Measurements from ENCODE around the gene TM2D3. TPM values are rescaled to one million over a fixed set of nuclear protein-coding genes. Genes with fewer than 3 reads are reported as not detected.

TM2D3 gene
- total and polyA plus RNA-seq, 10 of the 15 experiments (the other 5 are each of a cell fraction or from before 2014, with no cell fraction given) = 28.3 to 84.5 (median 45.0) TPM

GRCh38 chr15:101611580-101612299 is 40.4 kb downstream of the TM2D3 start (continued):
- TF ChIP-seq ETV6 (conservative IDR thresholded peaks at IDR 0.05 in 1 of 2, IDR thresholded peaks at IDR 0.05 in 1 of 2; ENCODE audit: borderline replicate concordance in 1 of 2, low read depth in 1 of 2) (no peak), CBX3 (IDR thresholded peaks at IDR 0.05; ENCODE audit: borderline replicate concordance, low read depth) (no peak), NRF1 (conservative IDR thresholded peaks at IDR 0.05; ENCODE audit: low read depth, low read length) (no peak), MAX (IDR thresholded peaks at IDR 0.05; ENCODE audit: low read depth, low read length) (no peak)

DNA sequence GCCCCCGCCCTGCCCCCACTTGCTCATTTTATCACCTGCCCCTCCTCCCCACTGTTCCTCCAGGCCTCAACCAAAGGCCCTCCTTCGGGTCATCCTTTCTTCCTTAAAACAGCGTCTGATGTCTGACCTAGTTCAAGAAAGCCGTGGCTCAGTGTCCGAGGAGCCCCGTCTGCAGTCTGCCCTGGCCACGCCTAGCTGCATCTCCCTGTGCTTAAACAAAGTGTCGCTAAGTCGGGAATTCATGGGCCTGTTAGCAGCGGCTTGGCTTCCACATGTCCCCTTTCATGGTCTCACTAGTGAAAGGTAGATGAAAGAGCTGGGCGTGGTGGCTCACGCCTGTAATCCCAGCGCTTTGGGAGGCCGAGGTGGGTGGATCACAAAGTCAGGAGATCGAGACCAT is 41.2 kb downstream of the TM2D3 start:
- ChIA-PET SMC1A (ENCODE audit: uncharacterized antibody, unreplicated experiment) (no interaction called here), RAD21 (ENCODE audit: unreplicated experiment) (no interaction called here), CTCF (no interaction called here), POLR2A (no interaction called here)
- H3K4me2 ChIP-seq (ENCODE audit: control insufficient read depth, insufficient read depth) = no peak overlapping the region
- no TSS peak for BruUV-seq (replicated peaks)
- H2AFZ ChIP-seq (ENCODE audit: control insufficient read depth, low read depth, low read length) = no peak overlapping the region
- H3K79me2 ChIP-seq (ENCODE audit: control insufficient read depth, insufficient read depth, low read length) = no peaks in the 10 kb centered on the region
- WGBS (ENCODE audit: insufficient coverage, insufficient replicate concordance, low lambda C conversion rate, missing lambda C conversion rate) = 59% methylated on average over 15 of the region's 15 CpGs
- H3K9me3 ChIP-seq (replicated peaks; ENCODE audit: control insufficient read depth, insufficient read depth, low read length) = no peaks in the 10 kb centered on the region
- ATAC-seq (no peak), FAIRE-seq (no peak), DNase-seq (ENCODE audit: low read depth, low spot score) (no peak)
- intact Hi-C loops (cut with micrococcal nuclease; ENCODE audit: unreplicated experiment) (no loop called here), in situ Hi-C loops (cut with MboI) (no loop called here)
- H4K20me1 ChIP-seq (ENCODE audit: control insufficient read depth, insufficient read depth) = no peaks in the 10 kb centered on the region
- no peak overlapping the region for H3K4me3 ChIP-seq
- no peak overlapping the region for H3K9ac ChIP-seq (ENCODE audit: control insufficient read depth, insufficient read depth, low read length)
- no peaks in the 10 kb centered on the region for H3K4me1 ChIP-seq (ENCODE audit: control insufficient read depth, insufficient read depth, low read length)
- no peaks in the 10 kb centered on the region for H3K27me3 ChIP-seq (replicated peaks in 1 of 2; ENCODE audit: control insufficient read depth in 2 of 2, insufficient read depth in 2 of 2, low read length in 1 of 2)
- H3K27ac ChIP-seq (ENCODE audit: control insufficient read depth, insufficient read depth) = no peak overlapping the region
- no peaks in the 10 kb centered on the region for H3K36me3 ChIP-seq (ENCODE audit: control insufficient read depth in 2 of 2, insufficient read depth in 2 of 2, low read length in 1 of 2)
- no peak for TF ChIP-seq NR2C1 (IDR thresholded peaks at IDR 0.05)
- no peak for TF ChIP-seq RAD21 (IDR thresholded peaks at IDR 0.05; ENCODE audit: insufficient read depth, low read depth, low read length)
- no peak for TF ChIP-seq ZBTB33 (IDR thresholded peaks at IDR 0.05)
- TF ChIP-seq MXI1 (IDR thresholded peaks at IDR 0.05; ENCODE audit: low read depth, low read length) = no peak
- TF ChIP-seq NR2C2 (IDR thresholded peaks at IDR 0.05; ENCODE audit: borderline replicate concordance, control insufficient read depth, insufficient read length, low read depth) = no peak
- TF ChIP-seq, protein P1, sequence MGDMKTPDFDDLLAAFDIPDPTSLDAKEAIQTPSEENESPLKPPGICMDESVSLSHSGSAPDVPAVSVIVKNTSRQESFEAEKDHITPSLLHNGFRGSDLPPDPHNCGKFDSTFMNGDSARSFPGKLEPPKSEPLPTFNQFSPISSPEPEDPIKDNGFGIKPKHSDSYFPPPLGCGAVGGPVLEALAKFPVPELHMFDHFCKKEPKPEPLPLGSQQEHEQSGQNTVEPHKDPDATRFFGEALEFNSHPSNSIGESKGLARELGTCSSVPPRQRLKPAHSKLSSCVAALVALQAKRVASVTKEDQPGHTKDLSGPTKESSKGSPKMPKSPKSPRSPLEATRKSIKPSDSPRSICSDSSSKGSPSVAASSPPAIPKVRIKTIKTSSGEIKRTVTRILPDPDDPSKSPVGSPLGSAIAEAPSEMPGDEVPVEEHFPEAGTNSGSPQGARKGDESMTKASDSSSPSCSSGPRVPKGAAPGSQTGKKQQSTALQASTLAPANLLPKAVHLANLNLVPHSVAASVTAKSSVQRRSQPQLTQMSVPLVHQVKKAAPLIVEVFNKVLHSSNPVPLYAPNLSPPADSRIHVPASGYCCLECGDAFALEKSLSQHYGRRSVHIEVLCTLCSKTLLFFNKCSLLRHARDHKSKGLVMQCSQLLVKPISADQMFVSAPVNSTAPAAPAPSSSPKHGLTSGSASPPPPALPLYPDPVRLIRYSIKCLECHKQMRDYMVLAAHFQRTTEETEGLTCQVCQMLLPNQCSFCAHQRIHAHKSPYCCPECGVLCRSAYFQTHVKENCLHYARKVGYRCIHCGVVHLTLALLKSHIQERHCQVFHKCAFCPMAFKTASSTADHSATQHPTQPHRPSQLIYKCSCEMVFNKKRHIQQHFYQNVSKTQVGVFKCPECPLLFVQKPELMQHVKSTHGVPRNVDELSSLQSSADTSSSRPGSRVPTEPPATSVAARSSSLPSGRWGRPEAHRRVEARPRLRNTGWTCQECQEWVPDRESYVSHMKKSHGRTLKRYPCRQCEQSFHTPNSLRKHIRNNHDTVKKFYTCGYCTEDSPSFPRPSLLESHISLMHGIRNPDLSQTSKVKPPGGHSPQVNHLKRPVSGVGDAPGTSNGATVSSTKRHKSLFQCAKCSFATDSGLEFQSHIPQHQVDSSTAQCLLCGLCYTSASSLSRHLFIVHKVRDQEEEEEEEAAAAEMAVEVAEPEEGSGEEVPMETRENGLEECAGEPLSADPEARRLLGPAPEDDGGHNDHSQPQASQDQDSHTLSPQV (IDR thresholded peaks at IDR 0.05) = no peak
- TF ChIP-seq PAX8 (IDR thresholded peaks at IDR 0.05) = no peak
- TF ChIP-seq SIN3A (IDR thresholded peaks at IDR 0.05; ENCODE audit: low read depth, low read length) = no peak
- no peak for TF ChIP-seq POU2F2 (IDR thresholded peaks at IDR 0.05; ENCODE audit: borderline replicate concordance, low read depth, low read length)
- TF ChIP-seq YY1 (IDR thresholded peaks at IDR 0.05; ENCODE audit: low read depth, low read length) = no peak
- TF ChIP-seq SRF (IDR thresholded peaks at IDR 0.05; ENCODE audit: low read depth in 2 of 2, low read length in 2 of 2) = no peak
- TF ChIP-seq PAX5 (IDR thresholded peaks at IDR 0.05; ENCODE audit: borderline replicate concordance, low read depth, low read length) = no peak
- TF ChIP-seq RCOR1 (conservative IDR thresholded peaks at IDR 0.05; ENCODE audit: low read depth, low read length) = no peak
